HG03139 (cell line): ENCODE results near the gene STX5.
"Not testable (repeated sequence)": the region's sequence is repeated elsewhere in the genome, so short reads cannot be mapped to it uniquely, and the experiment has no call there.

Source experiments
- ATAC-seq: cut with Tn5 transposase; IDR thresholded peaks from one replicate; pipeline ENCODE4 v1.9.1; 2021; ENCODE audit not compliant: unreplicated experiment

STX5 gene

GRCh38 chr11:62787005-62787759 lies 44.7 kb downstream of the STX5 start, which contains the start of gene TMEM179B:
Gene TMEM179B, plus strand, starts transcription at chr11:62787402. Its CDS starts 30 bp downstream, at chr11:62787432.
- ATAC-seq = peak; percentile 64

GRCh38 chr11:62786318-62787004 lies 45.4 kb downstream of the STX5 start:
- peak; percentile 46 for ATAC-seq

GRCh38 chr11:62782753-62783152 lies 49.1 kb downstream of the STX5 start:
- ATAC-seq = no peak

GRCh38 chr11:62778441-62778840 lies 53.4 kb downstream of the STX5 start:
- no peak for ATAC-seq

- no peak for ATAC-seq
These were observed 54.5 kb downstream of the STX5 start for GRCh38 chr11:62777389-62777788.

- ATAC-seq = no peak
These were observed 56.2 kb downstream of the STX5 start for GRCh38 chr11:62775646-62776045.

- ATAC-seq = no peak
These were observed 57.4 kb downstream of the STX5 start for GRCh38 chr11:62774407-62774806.

- ATAC-seq = peak; percentile 72
These were observed 60.5 kb downstream of the STX5 start, which contains the start of gene TAF6L for GRCh38 chr11:62771144-62772021. Gene TAF6L, plus strand, starts transcription at chr11:62771396. Its CDS starts 4,388 bp downstream, at chr11:62775784.

- ATAC-seq = no peak
These were observed 61.1 kb downstream of the STX5 start for GRCh38 chr11:62770778-62771143.

- ATAC-seq = not testable (repeated sequence)
These were observed 71.0 kb downstream of the STX5 start for GRCh38 chr11:62760867-62761227.

GRCh38 chr11:62757846-62758788 lies 73.7 kb downstream of the STX5 start:
- ATAC-seq = no peak
